Peyer's patch (tissue), 4 donors: ENCODE measurements around the gene FREM3.

Experiments used
- CTCF ChIP-seq, 6 experiments: fragments of 450-650 bp in 4 of 6; fragments of 200-600 bp in 2 of 6; sonication (generic) in 1 of 6; IDR thresholded peaks; one replicate each; pipeline ENCODE4 v1.5.1; 2017 to 2019; ENCODE audit warnings: antibody characterized with exemption in 6 of 6, mild to moderate bottlenecking in 3 of 6, moderate library complexity in 1 of 6
- POLR2A ChIP-seq, 2 donors: fragments of 450-650 bp; IDR thresholded peaks; one replicate each; pipeline ENCODE4 v1.5.1; 2017; ENCODE audit warnings: antibody characterized with exemption in 2 of 2, mild to moderate bottlenecking in 2 of 2, moderate library complexity in 2 of 2

GRCh38 chr4:143701365-143701764 lies 890 bp upstream of the FREM3 start:
- TF ChIP-seq CTCF (IDR thresholded peaks at IDR 0.05) (no peak), POLR2A (IDR thresholded peaks at IDR 0.05) (no peak)
